Measurements from ENCODE around the gene ABCA5. TPM values are rescaled to one million over a fixed set of nuclear protein-coding genes. Genes with fewer than 3 reads are reported as not detected.

The ABCA5 gene
- total RNA-seq: 84.1 TPM

GRCh38 chr17:69327060-69327831, at the start of gene ABCA5:
ABCA5 (minus strand) TSS chr17:69327133; CDS start chr17:69314415, 12,718 bp downstream.

DNA sequence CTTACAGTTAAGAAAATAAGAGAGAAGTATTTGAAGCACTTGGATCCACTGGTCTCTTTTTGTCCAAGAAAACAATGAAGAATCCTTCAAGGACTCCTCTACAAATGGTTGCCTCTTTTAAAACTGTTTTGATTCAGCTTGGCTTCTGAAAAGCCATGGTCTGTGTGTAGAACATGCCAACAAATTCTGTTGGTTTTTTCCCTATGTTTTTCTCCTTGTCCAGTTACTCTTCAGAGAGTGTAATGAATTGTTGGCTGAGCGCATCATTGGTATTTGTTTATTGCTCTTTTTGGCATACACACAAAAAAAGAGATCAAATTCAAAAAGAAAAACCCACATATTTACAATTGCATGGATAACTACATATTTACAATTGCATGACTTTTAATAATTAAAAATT, 98.4 kb downstream of the ABCA5 start, which contains the start of gene ABCA10:
TSS of gene ABCA10 (minus strand) at position 249 of the 400 bp plus-strand sequence. CDS start 3,466 bp downstream, outside the sequence.

Other genes with a start within 250 kb of the ABCA5 start
- gene ABCA6, start 185.2 kb downstream of the ABCA5 start, total RNA-seq: 29.4 TPM
- 10.1 TPM for gene ABCA10, start 98.3 kb downstream of the ABCA5 start, total RNA-seq
- 27.4 TPM for gene MAP2K6, start 87.6 kb upstream of the ABCA5 start, total RNA-seq